ENCODE data around the gene CCDC148. TPM values are rescaled to one million over a fixed set of nuclear protein-coding genes. Genes with fewer than 3 reads are reported as not detected.
A peak's percentile ranks its signal among the peaks of the same experiment; 100 is the strongest.
"Not testable (repeated sequence)": the region's sequence is repeated elsewhere in the genome, so short reads cannot be mapped to it uniquely, and the experiment has no call there.

CCDC148 gene
- polyA plus RNA-seq, 1 donor = 0.26 TPM

DNA sequence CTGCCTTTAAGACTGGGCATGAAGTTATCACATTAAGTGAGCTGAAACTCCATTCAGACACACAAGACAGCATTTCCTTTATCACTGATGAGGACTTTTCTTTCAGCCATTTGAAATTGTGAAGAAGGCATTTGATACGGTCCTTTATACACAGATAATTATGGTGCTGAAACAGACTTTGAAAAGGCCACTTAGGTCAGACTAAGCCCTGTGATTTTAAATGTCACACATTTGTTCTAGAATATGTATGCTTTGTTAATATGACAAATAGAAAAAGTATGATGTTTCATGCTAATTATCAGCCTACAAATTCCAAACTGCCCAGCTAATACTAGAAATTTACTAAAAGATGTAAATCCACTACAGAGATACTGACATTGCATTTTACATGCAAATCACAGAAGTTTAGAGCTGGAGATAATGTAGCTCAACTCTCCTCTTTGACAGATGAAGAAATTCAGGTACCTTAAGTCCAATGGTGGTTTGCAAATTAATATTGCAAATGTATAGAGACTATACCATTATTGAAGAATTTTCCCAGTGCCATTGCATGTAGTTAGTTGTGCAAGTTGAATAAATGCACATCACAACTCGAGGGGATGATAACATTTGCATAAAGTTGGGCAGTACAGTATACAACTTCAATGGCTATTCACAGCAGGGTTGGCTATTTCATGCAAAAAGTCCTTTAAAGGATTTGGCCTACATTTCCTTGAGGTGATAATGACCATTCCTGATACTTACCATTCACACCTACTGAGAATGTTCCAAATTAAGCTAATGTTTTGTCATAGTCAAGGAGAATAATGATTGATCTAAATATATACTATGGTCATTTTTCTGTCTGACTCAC lies 179.7 kb downstream of the CCDC148 start:
- no peak for DNase-seq

DNA sequence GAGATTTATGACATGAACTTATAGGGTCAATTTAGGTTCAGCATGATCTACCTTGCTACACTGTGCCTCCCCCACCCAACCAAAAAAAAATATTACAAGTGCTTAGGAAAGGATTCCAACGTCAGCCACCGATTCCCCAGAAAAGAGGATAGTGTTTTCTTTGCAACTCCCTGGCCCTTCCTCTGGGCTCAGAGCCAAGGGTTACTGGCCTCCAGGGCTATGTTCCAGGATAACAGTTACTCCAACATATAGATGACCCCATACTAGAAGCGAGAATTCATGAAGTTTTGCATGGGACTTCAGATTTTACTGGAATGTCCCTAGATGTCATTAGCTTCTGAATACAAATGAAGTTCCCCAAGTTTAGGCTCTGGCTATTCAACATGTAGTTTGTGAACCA lies 182.8 kb downstream of the CCDC148 start:
- DNase-seq = no peak

DNA sequence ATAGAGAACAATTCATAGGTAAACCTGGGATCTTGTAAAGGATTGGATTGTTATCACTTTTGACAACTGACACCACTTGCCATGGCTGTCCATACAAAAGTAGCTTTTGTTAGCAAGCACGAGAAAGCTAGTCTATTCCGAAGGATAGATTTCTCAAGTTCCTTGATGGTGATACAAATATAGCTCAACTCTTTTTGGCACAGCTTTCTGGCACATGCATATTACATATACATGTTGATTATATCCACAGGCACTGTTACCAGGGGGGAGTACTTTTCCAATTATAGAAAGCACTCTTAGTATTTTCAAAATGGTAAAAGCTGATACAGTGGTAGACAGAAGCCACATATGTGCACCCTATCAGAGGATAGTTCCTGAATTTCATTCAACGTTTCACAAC lies 186.0 kb downstream of the CCDC148 start:
- no peak for DNase-seq

DNA sequence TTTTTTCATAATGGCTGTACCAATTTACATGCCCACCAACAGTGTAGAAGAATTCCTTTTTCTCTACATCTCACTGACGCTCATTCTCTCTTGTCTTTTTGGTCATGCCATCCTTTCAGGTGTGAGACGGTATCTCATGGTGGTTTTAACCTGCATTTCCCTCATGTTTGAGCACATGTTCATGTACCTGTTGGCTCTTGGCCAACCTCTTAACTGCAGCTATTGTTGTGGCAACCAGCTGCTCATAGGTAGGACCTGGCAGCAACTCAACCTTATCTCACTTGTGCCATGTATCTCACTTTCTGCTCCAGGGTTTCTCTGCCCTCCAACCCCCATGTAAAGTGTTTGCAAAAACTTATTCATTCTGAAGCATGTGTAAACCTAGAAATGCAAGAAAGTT lies 187.4 kb downstream of the CCDC148 start:
- DNase-seq = no peak

DNA sequence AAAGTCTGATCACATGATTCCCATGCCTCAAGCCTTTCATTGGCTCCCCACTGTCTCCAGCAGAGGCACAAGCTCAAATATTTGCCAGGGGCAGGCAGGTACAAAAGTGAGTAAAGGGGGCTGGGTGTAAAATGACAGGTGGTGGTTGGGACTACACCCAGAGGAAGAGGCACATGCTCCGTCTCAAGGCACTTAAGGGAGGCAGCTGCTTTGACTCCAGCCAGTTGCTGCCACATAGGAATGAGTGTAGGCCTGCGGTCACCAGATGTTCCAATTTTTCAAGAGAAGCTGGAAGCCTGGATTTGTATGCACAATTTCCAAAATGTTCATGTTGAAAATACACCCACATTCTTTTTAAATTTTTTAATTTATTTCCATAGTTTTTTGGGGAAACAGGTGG lies 190.4 kb downstream of the CCDC148 start:
- DNase-seq = no peak

DNA sequence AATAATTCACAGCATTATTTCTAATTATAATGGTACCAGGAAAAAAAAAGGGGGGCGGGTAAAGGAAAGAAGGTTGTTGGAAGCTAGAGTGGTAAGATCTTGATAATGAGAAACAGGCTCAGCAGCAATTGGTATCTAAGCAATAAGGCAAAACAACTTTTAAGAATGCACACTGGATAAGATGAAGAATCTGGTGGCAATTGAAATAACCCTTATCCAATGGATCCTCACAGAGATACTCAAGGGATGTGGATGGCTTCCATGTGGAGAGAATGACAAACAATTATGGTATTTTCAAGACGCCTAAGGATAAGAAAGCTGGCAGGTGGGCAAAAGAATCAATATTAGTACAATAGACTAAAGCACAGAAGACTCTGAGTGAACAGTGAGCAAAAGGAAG lies 201.3 kb downstream of the CCDC148 start:
- DNase-seq = peak; percentile 4

DNA sequence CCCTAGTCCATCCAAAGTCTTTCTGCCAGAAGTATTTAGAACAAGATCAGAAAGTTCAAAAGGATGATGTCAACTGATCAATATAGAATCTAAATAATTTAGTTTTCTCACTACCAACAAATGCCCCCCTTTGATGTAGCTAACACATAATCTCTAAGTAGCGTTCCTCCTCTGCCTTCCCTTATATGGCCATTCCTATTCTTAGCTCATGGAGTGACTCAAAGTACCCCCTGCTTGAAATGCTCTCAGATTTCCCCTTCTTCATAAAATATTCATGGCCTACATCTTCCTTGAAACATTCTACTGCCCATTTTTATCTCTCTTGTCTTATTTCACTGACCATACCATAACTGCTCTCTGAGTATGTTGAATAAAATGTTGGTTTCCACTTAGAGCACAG lies 203.4 kb downstream of the CCDC148 start:
- no peak for DNase-seq

DNA sequence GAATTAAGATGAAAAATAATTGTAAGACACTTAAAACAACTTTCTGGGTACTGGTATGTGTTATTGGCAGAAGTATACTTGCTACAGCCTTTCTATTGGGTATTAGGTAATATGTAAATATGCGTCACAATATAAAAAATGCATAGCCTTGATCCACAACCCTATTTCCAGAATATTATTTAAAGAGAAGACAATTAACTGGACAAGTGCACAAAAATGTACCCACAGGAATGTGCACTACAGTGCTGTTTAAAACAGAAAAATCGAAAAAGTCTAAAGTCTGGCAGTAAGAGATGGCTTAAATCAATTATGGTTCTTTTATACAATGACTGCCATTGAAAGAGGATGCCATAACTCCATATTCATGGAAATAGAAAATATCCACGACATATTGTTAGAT lies 205.2 kb downstream of the CCDC148 start:
- no peak for DNase-seq

DNA sequence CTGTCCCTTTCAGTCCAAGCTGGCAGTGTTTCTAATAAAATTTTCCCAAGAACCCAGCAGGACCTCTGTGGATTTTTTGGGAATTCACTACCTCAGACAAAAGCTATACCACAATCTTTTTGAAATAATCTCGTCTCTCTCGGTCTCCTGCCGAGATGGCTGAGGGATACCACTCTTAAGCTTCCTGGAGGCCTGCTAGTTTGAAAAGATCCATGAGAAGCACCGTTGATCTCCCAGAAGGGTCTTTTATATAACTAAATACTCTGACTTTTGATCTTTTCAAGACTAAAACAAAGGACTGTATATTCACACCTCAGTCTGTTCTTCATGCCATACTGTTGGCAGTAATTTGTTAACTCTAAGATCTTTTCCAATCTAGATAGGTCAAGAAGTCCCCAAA lies 213.2 kb downstream of the CCDC148 start:
- no peak for DNase-seq

DNA sequence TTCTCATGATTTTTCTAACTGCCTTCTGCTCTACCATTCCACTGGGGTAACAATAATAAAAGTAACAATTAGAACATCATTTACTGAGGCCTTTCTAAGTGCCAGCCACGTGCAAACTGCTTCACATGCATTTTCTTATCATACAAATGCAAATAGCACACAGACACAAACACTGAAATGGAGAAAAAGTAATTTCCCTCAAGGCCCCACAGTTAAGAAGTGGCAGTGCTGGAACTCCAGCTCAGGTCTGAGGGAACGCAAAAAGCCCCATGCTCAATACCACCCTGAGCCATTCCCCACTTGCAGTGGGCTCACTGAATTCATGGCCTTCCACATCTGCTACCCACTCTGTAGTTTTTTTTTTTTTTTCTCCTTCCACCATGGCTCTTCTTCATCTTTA lies 214.3 kb downstream of the CCDC148 start:
- DNase-seq = no peak

DNA sequence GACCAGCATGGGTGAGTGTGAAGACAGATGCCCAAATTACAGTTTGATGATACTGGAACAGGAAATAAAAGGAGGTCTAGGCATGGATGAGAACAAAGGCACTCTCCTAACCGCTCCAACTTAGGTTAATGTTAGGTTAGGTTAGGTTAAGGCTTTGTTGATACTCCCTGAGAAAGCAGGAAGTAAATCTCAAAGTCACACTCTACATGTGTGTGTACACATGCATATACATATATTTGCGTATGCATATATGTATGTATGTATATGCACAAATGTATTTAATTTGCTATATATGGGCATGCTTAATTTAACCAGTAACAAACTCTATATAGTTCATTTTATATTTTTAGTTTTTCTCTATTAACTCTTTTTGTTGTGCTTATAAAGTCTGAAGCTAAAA lies 215.6 kb downstream of the CCDC148 start:
- no peak for DNase-seq

DNA sequence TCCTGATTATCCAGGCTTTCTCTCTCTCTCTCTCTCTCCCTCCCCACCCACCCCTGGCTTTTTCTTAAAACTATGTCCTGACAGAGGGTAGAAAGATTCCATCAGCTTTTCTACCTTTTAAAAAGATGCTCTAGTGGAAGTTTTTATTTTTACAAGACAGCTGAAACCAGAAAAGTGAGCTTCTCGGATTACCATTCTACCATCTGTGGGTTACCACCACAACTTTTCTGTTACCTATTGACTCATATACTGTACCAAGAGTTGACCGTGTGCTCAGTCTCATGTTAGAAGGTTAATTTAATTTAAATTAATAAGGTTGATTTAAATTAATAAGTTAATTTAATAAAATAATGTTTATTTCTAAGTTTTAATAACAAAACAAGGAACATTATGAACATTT lies 217.3 kb downstream of the CCDC148 start:
- no peak for DNase-seq

DNA sequence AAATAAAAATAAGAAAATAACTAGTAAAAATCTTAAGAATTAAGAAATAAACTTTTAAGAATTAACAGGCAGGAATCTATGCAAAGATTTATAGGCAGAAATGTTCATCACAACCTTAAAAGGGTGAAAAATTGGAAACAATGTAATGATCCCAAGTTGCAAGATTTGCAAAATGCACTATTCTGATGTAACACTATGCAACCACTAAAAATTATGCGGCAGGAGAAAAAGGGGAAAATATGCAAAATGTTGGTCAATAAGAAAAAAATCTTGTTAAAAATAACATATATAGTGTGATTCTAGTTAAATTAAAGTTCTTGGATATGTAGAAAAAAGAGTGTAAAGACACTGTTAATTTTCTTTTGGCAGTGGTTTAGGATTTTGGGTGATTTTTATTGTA lies 222.1 kb downstream of the CCDC148 start:
- no peak for DNase-seq

DNA sequence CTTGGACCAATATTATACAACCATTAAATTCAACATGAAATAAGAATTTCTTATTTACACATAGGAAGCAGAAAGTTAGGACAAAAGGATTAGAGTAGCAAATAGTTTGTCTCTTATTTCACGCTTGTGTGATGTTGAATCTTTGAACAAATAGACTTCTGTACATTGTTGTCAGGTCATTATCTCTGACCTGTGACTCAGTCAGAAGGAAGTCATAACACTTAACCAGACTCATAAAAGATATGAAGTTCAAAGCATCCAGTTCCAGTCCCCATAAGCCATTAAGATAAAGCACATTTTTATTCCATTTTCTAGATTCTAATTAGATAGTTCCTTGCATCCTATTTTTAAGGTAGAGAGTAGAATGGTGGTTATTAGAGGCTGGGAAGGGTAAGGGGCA lies 224.1 kb downstream of the CCDC148 start:
- no peak for DNase-seq

DNA sequence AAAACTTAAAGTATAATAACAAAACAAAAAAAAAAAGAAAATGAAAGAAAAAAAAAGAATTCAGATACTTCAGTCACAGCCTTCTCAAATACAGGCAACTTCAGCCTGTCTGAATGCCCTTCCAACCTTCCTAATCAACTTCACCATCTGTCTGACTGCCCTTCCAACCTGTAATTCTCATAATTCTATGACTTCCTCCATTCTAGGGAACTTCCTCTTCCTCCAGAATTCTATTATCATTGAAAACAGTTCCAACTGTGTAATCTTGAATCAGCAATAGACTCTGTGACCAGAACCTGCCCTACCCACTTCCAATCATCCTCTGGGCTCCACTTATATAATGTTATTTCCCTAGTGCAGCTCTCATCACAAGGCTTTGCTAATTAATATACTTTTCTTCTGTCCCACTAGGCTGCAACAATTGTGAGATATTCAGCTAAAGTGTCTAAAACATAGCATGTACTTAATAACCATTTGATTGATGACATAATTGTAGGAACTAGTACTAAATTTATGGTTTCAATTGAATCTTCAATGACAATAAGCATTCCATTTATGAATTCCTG lies 227.5 kb downstream of the CCDC148 start:
- no peak for DNase-seq

DNA sequence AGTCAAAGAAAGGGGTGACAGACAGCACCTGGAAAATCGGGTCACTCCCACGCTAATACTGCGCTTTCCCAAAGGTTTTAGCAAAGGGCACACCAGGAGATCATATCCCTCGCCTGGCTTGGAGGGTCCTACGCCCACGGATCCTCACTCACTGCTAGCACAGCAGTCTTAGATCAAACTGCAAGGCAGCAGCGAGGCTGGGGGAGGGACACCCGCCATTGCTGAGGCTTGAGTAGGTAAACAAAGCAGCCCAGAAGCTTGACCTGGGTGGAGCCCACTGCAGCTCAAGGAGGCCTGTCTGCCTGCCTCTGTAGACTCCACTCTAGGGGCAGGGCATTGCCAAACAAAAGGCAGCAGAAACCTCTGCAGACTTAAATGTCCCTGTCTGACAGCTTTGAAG lies 233.5 kb downstream of the CCDC148 start:
- DNase-seq = not testable (repeated sequence)

DNA sequence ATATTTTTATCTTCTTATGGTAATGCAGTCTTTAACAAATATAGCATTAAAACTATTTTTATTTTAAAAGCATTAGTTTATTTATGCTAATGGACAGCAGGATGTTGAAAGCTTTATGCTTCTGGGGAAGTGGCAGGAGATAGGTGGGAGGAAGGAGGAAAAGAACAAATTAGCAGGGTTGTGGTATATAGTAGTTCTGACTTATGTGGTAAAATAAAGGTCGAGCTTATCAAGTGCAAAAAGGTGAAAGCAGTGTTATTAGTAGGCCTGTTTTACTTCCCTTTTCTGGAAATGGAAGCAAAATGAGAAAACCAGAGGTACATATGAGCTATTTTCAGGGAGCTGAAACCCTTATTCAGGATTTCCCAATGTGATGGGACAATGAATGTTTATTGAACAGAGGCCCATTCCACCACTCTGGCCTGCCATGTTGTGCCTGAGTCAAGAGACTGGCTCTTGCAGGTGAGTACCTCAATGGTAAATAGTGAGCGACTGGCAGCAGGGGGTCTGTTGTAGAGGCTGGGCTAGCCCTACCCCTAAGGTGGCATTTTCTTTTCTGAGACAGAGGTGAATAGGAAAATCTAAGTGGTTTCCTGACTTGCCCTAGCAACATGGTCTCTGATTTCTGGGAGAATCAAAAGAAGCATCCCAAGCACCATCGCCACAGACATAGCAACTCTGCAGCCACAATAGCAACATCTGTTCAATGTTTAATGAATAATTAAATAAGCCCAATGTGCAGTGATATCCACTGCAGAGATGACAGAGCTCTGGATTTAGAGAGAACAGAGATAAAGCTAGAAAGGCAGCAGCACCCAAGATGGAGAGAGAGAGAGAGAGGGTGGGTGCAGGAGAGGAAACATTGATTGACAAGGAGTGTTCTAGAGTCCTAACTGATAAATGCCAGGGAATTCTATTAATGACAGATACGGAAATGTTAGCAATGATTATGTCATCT lies 235.2 kb downstream of the CCDC148 start:
- no peak for DNase-seq

DNA sequence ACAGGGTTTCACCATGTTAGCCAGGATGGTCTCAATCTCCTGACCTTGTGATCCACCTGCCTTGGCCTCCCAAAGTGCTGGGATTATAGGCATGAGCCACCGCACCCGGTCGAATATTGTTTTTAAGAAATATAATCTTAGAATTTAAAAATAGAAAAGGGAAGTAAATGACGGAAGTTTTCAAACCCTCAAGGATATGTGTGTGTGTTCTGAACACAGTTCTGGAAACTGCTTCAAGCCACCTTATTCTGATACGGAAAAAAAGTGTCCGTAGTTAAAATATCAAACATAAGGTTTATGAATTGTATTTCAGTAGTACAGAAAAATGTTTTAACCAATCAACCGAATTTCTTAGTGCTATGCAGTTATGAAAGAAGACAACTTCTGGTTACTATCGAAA lies 239.0 kb downstream of the CCDC148 start:
- no peak for DNase-seq

DNA sequence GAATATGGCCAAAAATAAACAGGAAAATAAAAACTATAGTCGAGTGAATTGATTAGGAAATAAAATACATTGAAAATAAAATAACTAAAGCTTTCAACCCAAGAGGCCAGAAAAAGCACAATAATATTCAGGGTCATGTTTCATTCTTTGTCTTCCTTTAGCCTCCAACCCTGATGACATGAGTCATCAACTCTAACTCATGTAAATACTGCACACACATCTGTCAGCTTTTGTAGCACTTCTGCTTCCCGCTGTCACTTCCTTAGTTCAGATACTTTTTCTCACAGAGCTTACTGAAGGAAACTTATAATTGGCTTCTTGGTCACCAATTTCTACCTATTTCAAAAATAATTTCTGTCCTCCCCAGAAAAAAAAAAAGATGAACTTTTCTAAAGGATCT lies 242.1 kb downstream of the CCDC148 start:
- peak; percentile 15 for DNase-seq

DNA sequence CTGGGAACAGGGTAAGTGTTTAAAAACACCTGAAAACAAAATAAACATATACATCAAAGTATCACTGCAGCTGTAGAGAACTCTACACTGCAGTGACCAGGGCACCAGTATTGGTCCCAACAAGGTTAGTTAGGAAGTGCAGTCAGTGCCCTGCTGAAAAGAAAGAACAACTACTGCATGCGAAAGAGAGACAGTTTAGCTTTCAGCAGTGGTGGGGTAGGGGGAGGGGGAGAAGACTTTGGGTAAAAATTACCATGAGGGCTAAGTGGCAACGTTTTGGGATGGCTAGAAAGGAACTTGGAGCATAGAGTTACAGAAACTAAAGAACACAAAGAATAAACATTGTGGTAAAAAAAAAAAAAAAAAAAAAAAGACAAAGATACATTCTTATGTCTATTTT lies 242.8 kb downstream of the CCDC148 start:
- DNase-seq = no peak

DNA sequence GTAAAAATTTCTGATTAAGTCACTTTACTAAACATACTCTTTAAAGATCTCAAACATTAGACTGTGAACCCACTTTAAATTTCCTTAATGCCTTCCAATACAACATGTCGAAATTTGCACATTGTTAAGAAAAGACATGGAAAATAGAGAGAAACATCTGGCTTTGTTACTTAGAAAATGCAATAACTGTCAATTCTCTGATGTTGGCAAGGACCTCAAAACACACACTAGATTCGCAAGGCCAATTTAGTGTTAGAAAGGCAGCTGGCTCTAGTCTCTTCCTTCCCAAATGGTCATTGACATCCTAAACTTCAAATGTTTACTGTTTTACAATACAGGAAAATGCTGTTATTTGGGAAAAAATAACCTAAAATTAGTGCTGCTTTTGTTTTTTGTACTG lies 244.3 kb downstream of the CCDC148 start:
- no peak for DNase-seq

DNA sequence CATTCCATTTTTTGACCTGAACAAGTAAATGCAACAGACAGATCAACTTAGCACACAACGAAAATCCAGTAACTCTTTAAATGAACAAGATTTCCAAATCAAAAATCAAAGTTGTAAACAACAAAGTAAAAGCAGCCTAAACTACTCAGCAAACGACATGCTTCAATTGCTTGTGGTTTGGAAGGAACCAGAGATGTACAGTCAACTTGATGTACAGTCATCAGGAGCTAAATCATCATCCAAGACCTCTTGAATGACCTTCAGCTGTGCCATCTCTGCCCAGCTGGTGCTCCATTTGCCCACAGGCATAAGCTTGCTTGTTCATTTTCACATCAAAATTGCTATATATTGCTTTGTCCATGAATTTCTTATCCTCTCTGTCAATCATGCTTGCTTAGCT lies 245.1 kb downstream of the CCDC148 start:
- no peak for DNase-seq

DNA sequence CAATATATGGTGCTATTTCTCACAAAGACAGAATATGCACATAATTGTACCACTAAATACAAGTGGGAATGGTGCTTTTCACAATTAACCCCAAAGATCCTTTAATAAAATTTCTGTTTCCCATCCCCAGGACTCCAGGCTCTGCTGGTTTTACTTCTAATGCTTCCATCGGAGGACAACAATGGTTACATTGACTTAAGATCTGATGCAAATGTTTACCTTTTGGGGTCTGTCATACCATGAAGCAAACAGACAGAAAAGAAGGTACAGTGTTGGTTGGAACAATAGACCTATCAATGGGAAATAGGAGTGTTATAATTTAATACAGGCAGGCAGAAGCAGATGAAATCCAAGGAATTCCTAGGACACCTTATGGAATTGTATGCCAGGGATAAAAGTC lies 249.2 kb downstream of the CCDC148 start:
- DNase-seq = no peak

Data from hindlimb muscle (tissue), 1 donor.